ENCODE data around the gene CADPS2.
"Not testable (repeated sequence)": the region's sequence is repeated elsewhere in the genome, so short reads cannot be mapped to it uniquely, and the experiment has no call there.

CADPS2 gene

GRCh38 chr7:122673951-122674350 is 212.3 kb downstream of the CADPS2 start:
- DNase-seq (ENCODE audit: low spot score) = no peak

- DNase-seq (ENCODE audit: low spot score) = no peak
These were observed 213.7 kb downstream of the CADPS2 start for GRCh38 chr7:122672536-122672935.

GRCh38 chr7:122663733-122664132 is 222.5 kb downstream of the CADPS2 start:
- no peak for DNase-seq (ENCODE audit: low spot score)

GRCh38 chr7:122658856-122659255 is 227.4 kb downstream of the CADPS2 start:
- no peak for DNase-seq (ENCODE audit: low spot score)

- DNase-seq (ENCODE audit: low spot score) = no peak
These were observed 232.6 kb downstream of the CADPS2 start for GRCh38 chr7:122653685-122654084.

- DNase-seq (ENCODE audit: low spot score) = no peak
These were observed 233.4 kb downstream of the CADPS2 start for GRCh38 chr7:122652876-122653275.

GRCh38 chr7:122651451-122651850 is 234.8 kb downstream of the CADPS2 start:
- DNase-seq (ENCODE audit: low spot score) = no peak

GRCh38 chr7:122643250-122643649 is 243.0 kb downstream of the CADPS2 start:
- no peak for DNase-seq (ENCODE audit: low spot score)

- no peak for DNase-seq (ENCODE audit: low spot score)
These were observed 247.8 kb downstream of the CADPS2 start for GRCh38 chr7:122638459-122638858.

- DNase-seq (ENCODE audit: low spot score) = no peak
These were observed 248.5 kb downstream of the CADPS2 start for GRCh38 chr7:122637784-122638183.

GRCh38 chr7:122635481-122635880 is 250.8 kb downstream of the CADPS2 start:
- DNase-seq (ENCODE audit: low spot score) = not testable (repeated sequence)

- no peak for DNase-seq (ENCODE audit: low spot score)
These were observed 252.8 kb downstream of the CADPS2 start for GRCh38 chr7:122633472-122633871.

GRCh38 chr7:122632238-122632637 is 254.0 kb downstream of the CADPS2 start:
- DNase-seq (ENCODE audit: low spot score) = no peak

GRCh38 chr7:122629412-122629953 is 256.8 kb downstream of the CADPS2 start:
- no peak for DNase-seq (ENCODE audit: low spot score)

- DNase-seq (ENCODE audit: low spot score) = no peak
These were observed 257.4 kb downstream of the CADPS2 start for GRCh38 chr7:122628651-122629411.

- DNase-seq (ENCODE audit: low spot score) = no peak
These were observed 259.5 kb downstream of the CADPS2 start for GRCh38 chr7:122626785-122627184.

GRCh38 chr7:122622682-122623081 is 263.6 kb downstream of the CADPS2 start:
- no peak for DNase-seq (ENCODE audit: low spot score)

- DNase-seq (ENCODE audit: low spot score) = no peak
These were observed 266.6 kb downstream of the CADPS2 start for GRCh38 chr7:122619664-122620063.

GRCh38 chr7:122618585-122619189 is 267.6 kb downstream of the CADPS2 start:
- no peak for DNase-seq (ENCODE audit: low spot score)

- DNase-seq (ENCODE audit: low spot score) = no peak
These were observed 269.3 kb downstream of the CADPS2 start for GRCh38 chr7:122616951-122617350.

- DNase-seq (ENCODE audit: low spot score) = no peak
These were observed 280.3 kb downstream of the CADPS2 start for GRCh38 chr7:122605929-122606328.

- no peak for DNase-seq (ENCODE audit: low spot score)
These were observed 282.0 kb downstream of the CADPS2 start for GRCh38 chr7:122604251-122604650.

- no peak for DNase-seq (ENCODE audit: low spot score)
These were observed 283.5 kb downstream of the CADPS2 start for GRCh38 chr7:122602800-122603199.
